ENCODE measurements around the gene LEF1. TPM values are rescaled to one million over a fixed set of nuclear protein-coding genes. Genes with fewer than 3 reads are reported as not detected.

Gene LEF1
- total RNA-seq, 1 experiment from 2014 or later = 0.10 TPM

DNA sequence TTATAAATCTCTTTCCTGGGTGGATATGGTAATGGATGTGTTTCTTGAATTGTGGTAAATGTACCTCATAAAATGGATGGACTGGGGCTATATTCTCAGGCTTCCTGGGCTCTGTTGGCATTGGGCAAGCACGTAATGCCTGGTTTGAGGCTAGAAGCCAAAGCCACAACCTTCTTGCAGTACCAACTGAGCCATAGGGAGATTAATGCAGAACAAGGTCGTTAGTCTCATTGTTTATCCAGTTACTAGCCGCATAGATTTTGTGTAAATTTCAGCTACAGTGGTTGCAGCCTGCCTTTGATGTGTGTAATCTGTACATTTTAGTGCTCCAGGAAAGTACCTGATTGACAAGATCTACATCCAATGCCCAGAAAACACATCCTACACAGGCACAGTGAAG, 7.2 kb upstream of the LEF1 start:
- DNase-seq (ENCODE audit: low spot score) = no peak

DNA sequence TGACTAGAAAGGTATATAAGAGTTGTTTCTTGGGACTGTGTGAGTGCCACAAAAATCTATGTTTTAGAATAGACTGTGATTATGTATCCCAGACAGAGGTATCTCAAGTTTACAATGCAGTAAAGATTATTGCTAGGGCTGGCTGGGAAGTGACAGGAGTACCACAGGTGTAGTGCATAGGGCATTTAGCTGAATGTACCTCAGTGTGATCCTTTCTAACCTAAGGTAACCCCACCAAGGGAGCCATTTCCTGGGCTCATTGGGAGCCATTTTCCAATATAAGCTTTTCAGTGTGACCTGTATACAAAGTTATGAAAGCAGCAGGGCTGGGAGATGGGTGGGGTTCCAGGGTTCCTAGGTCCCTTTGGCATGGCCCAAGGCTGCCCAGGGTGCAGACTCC, 6.1 kb upstream of the LEF1 start:
- no peak for DNase-seq (ENCODE audit: low spot score)

GRCh38 chr4:108173599-108174057, 4.9 kb upstream of the LEF1 start:
- no peak for DNase-seq (ENCODE audit: low spot score)

GRCh38 chr4:108172753-108173598, 4.2 kb upstream of the LEF1 start:
- no peak for DNase-seq (ENCODE audit: low spot score)

DNA sequence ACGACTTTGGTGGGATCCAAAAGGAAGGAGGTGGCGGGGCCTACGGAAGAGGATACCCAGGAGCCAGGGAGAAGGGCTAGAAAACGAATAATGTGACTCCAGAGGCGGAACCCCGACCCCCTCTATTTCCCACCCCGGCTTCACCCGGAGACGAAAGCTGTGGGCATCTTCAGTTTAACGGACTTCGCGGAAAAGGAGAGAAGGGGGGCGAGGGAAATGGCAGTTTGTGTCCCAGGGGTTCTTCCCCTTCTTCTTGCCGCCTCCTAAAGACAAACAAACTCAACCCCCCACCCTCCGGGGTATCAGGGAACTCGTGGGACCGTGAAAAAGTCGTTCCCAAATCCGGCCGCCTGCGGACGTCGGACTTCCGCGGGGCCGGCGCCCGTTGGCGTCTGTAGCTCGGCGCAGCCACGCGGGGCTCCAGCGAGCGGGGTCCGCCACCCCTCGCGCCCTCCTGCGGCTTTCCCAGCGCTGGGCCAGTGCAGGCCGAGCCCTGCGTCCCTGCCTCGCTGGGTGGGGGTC, 3.6 kb upstream of the LEF1 start:
- no peak for DNase-seq (ENCODE audit: low spot score)

- no peak for DNase-seq (ENCODE audit: low spot score)
These were observed 2.9 kb upstream of the LEF1 start for GRCh38 chr4:108171339-108172230.

DNA sequence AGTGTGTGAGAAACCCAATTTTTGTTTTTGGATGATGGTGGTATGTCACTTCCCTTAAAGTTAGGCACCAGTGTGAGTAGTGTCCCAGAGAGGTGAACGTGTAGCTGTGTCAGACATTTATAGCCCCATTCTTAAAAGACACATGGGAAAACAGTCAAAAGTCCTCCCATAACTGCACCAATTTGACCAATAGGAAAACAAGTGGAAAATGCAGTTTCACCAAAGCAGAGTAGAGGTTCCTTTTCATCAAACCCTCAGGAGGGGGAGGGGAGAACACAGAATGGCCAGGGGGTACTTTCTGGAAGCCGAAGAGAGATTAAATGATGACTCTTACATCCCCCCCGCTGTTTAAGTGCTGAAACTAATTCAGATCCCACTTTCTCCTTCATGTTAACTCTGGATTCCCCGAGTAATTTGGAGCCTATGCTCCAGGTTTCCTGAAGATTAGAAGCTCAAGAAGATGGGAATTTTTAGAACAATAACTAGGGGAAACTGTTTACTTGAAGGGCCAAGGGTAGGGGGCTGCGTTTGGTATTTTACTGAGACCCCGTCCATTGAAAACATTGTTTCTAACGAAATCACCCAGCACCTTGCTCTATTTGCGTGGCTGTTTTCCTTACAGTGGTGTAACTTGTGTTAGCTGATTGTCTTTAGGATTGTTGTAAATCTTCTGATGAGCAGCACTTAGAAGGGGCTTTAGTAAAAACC, 2.1 kb upstream of the LEF1 start:
- DNase-seq (ENCODE audit: low spot score) = no peak

GRCh38 chr4:108169664-108170063, 932 bp upstream of the LEF1 start:
- DNase-seq (ENCODE audit: low spot score) = no peak

DNA sequence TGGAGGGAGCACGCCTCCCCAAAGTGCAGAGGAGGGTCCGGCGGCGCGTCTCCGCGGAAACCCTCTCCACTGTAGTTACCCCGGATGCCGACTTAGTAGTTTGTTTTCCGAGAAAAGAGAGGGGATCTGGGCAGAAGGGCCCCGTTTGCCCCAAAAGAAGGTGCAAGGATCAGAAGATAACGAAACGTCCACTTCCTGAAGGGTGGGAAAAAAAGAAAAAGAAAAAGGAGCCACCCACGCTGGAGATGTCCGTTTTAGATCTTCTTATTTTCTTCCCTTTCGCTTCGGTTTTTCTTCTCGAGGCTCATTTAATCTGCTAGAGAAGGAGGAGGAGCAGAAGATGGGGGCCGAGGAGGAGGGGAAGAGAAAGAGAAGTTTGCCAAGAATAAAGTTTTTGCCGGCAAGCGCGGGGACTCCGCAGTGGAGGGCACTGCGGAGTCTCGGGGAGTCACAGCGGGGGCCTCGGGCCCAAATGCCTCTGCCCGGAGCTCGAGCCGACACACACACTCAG, 517 bp downstream of the LEF1 start:
- DNase-seq (ENCODE audit: low spot score) = no peak

GRCh38 chr4:108166441-108167315, 2.1 kb downstream of the LEF1 start:
- DNase-seq (ENCODE audit: low spot score) = no peak

GRCh38 chr4:108166038-108166437, 2.7 kb downstream of the LEF1 start:
- no peak for DNase-seq (ENCODE audit: low spot score)

DNA sequence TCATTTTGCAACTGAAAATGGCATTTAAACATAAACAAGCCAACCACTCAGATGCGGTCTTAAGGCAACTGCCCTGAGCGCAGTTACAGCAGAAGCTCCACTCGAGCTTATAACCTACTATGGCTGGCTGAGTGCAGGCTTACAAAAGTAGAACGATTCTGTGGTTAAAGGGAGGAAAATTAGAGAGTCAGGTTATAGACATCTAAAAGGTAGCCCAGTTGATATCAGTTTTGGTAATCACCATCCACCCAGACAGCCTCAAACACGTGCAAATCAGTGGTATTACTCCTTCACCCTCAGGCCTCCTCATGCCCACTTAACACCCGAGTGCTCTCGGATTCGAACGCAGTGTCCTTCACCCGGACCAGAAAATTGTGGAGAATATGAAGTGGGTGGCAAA, 3.1 kb downstream of the LEF1 start:
- DNase-seq (ENCODE audit: low spot score) = no peak

- no peak for DNase-seq (ENCODE audit: low spot score)
These were observed 5.4 kb downstream of the LEF1 start for GRCh38 chr4:108163351-108163750.

DNA sequence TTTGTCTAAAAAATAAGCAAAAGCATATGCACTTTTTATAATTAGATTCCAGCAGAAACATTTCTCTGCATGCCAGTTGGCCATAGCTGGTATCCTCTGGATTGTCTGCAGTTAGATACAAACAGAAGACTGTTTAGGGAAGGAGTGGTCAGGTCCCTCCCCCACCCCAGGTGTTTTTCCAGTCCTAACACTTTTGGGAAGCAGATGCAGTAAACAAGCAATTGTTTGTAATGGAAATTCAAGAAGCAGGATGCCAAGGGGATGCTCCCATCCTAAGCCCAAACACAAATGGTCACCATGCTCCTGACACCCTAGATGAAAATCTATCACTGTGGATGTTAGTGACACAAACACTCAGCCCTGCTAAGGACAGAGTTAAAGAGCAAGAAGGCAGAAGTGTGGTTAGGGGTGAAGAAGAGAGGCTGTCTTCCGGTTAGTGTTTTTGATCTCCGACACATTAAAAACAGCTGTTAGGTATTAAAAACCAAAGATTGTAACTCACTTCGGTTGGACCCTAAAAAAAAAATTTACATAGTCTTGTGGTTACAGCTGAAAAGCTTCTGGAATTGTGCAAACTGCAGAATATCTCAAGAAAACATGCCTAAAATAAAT, 7.9 kb downstream of the LEF1 start:
- no peak for DNase-seq (ENCODE audit: low spot score)

DNA sequence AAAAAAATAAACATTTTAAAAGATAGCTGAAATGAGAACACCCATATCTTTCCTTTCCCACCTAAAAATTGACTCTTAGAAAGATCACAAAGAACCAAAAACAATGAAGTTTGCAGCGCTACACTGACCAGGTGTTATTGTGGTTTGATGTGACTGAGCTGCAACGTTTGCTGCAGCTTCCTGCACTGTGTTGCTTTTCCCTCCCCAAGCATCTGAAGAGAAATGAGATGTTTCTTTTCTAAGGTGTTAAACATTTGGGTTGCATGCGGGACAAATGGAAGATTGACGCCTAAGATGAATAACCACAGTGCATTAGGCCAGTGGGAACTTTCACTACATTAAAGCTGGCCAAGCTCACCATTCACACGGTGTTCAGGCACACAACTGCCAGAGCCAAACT, 8.9 kb downstream of the LEF1 start:
- DNase-seq (ENCODE audit: low spot score) = no peak

DNA sequence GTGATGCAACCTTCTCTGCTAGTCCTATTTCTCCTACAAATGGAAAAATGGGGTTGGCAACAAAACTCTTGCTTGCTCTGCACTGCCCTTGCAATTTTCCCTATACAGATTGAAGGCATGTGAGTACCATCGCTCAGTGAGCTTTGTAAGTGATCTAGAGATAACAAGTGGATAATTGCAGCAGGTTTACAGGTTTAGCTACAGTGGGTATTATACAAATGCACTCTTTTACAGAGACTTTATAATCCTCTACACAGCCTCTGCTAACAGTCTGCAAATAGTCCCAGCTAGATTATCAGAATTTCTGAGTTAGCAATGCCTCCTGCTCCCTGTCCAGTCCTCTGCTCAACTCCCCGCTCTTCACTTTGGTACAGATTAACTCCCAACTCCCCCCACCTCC, 11.1 kb downstream of the LEF1 start:
- DNase-seq (ENCODE audit: low spot score) = no peak

DNA sequence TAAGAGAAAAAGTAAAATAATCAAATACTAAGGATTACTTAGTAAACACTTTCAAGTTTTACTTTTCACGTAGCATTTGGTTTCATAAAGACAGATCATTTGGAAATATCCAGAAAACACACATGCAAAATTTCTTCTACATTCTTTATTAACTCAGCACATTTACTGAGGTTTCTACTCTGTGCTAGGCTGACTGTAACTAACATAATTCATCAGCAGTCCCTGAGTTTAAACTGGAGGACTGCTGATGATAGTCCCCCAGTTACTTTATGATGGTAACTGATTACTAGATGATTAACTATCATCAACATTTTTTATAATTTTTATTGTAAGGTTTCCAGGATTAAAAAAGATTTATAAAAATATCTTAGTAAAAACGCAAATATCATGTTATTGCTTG, 12.3 kb downstream of the LEF1 start:
- no peak for DNase-seq (ENCODE audit: low spot score)

- peak; percentile 26 for DNase-seq (ENCODE audit: low spot score)
These were observed 13.4 kb downstream of the LEF1 start for GRCh38 chr4:108155373-108155772.

DNA sequence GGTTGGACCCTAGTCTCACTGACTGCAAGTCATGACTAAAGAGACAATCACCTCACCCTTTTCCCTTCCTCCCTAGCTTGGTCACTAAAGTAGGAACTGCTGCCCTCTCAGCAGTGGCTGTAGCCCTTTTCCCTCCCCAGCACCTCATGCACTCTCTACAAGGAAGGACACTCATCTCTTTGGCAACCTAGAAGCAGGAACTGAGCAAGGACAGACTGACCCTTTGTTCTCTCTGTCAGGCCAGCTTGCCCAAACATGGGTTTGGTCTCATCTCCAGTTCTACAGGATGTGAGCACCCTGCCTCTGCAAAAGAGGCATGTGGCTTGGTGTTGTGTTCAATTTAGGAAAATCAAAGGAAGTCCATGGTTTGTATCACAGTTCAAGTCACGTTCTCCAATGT, 15.8 kb downstream of the LEF1 start:
- DNase-seq (ENCODE audit: low spot score) = no peak

All from HT-29 (cell line).